SK-N-SH (cell line): Measurements from ENCODE around the gene ACD. TPM values are rescaled to one million over a fixed set of nuclear protein-coding genes. Genes with fewer than 3 reads are reported as not detected.
A peak's percentile ranks its signal among the peaks of the same experiment; 100 is the strongest.

ENCODE experiments used
- CTCF ChIA-PET: fragments of 300-600, 350-600 bp; formaldehyde crosslinking; extraction: SDS; loops from one replicate; lab custom pipeline; 2021; lab: Yijun Ruan, JAX
- POLR2A ChIA-PET: fragments of 350-600 bp; sonication (Branson Sonifier 250); formaldehyde crosslinking; extraction: SDS; loops from one replicate; lab custom pipeline; 2020; ENCODE audit warnings: antibody characterized with exemption, inconsistent platforms; lab: Yijun Ruan, JAX
- DNase-seq: peaks from one replicate; pipeline ENCODE4 v3.0.0; 2012
- H2AFZ ChIP-seq: fragments of 200-600 bp; sonication (generic); 2 replicates; pipeline ENCODE4 v1.8.1; 2016; ENCODE audit warnings: antibody characterized with exemption, mild to moderate bottlenecking, low read depth
- H3F3A ChIP-seq: fragments of 200-600 bp; sonication (generic); replicated peaks from 2 replicates; pipeline ENCODE3; 2016; ENCODE audit warnings: antibody characterized with exemption, mild to moderate bottlenecking; ENCODE audit not compliant: insufficient read depth
- H3K27ac ChIP-seq, 2 experiments: fragments of 200-500 bp in 1 of 2; fragments of 200-600 bp in 1 of 2; sonication (Bioruptor generic) in 1 of 2; sonication (generic), shearing (Covaris generic) in 1 of 2; 2 replicates each; pipeline versions ENCODE4 v1.5.1 to v1.6.1; 2014 to 2016; ENCODE audit warnings: low read depth in 2 of 2, inconsistent platforms in 1 of 2, low read length in 1 of 2, mild to moderate bottlenecking in 1 of 2, mixed read lengths in 1 of 2
- H3K27me3 ChIP-seq: fragments of 200-600 bp; sonication (generic), shearing (Covaris generic); 2 replicates; pipeline ENCODE4 v1.6.1; 2016; ENCODE audit warnings: mixed run types; ENCODE audit not compliant: insufficient read depth
- H3K36me3 ChIP-seq, 2 experiments: fragments of 200-500 bp in 1 of 2; fragments of 200-600 bp in 1 of 2; sonication (Bioruptor generic) in 1 of 2; sonication (generic) in 1 of 2; replicated peaks in 1 of 2; 2 replicates each; pipeline versions ENCODE3 to v1.5.1; 2014 to 2016; ENCODE audit warnings: low read length in 1 of 2, mild to moderate bottlenecking in 1 of 2; ENCODE audit not compliant: insufficient read depth in 2 of 2, control insufficient read depth in 1 of 2
- H3K4me1 ChIP-seq, 2 experiments: fragments of 200-500 bp in 1 of 2; fragments of 200-600 bp in 1 of 2; sonication (Bioruptor generic) in 1 of 2; sonication (generic), shearing (Covaris generic) in 1 of 2; 2 replicates each; pipeline versions ENCODE4 v1.5.1 to v1.6.1; 2014 to 2016; ENCODE audit warnings: low read depth in 1 of 2, low read length in 1 of 2, mixed run types in 1 of 2; ENCODE audit not compliant: insufficient read depth in 2 of 2, control insufficient read depth in 1 of 2
- H3K4me2 ChIP-seq: fragments of 200-600 bp; sonication (generic), shearing (Covaris generic); 2 replicates; pipeline ENCODE4 v1.6.1; 2017; ENCODE audit warnings: mixed run types
- H3K4me3 ChIP-seq, 2 experiments: fragments of 200-500 bp in 1 of 2; fragments of 200-600 bp in 1 of 2; sonication (Bioruptor generic) in 1 of 2; sonication (generic), shearing (Covaris generic) in 1 of 2; 2 replicates each; pipeline versions ENCODE4 v1.5.1 to v1.8.1; 2014 to 2016; ENCODE audit warnings: low read depth in 2 of 2, inconsistent platforms in 1 of 2, low read length in 1 of 2, mild to moderate bottlenecking in 1 of 2, mixed read lengths in 1 of 2, moderate library complexity in 1 of 2
- H3K79me2 ChIP-seq: fragments of 200-600 bp; sonication (generic); 2 replicates; pipeline ENCODE4 v1.8.1; 2017; ENCODE audit warnings: mild to moderate bottlenecking; ENCODE audit not compliant: insufficient read depth
- H3K9ac ChIP-seq: fragments of 200-600 bp; sonication (generic); 2 replicates; pipeline ENCODE4 v1.6.1; 2017; ENCODE audit warnings: mixed run types
- H3K9me2 ChIP-seq: fragments of 200-600 bp; sonication (generic); 2 replicates; pipeline ENCODE4 v1.6.1; 2017; ENCODE audit warnings: mixed run types
- H3K9me3 ChIP-seq: fragments of 200-600 bp; sonication (generic); 2 replicates; pipeline ENCODE4 v1.6.1; 2017; ENCODE audit warnings: mixed run types, mild to moderate bottlenecking, moderate library complexity
- H4K20me1 ChIP-seq: fragments of 200-600 bp; sonication (generic); 2 replicates; pipeline ENCODE4 v1.6.1; 2017; ENCODE audit warnings: mild to moderate bottlenecking, mixed run types; ENCODE audit not compliant: insufficient read depth
- EP300 ChIP-seq, 2 experiments: IDR thresholded peaks; 2 replicates each; pipeline versions ENCODE4 v1.4.0 to v1.6.1; 2012; ENCODE audit warnings: borderline replicate concordance in 1 of 2, low read depth in 1 of 2, low read length in 1 of 2
- EZH2phosphoT487 ChIP-seq: fragments of 200-600 bp; sonication (generic); IDR thresholded peaks from 2 replicates; pipeline ENCODE4 v1.6.1; 2017; ENCODE audit warnings: low read depth, mixed run types, mild to moderate bottlenecking, antibody characterized with exemption, moderate library complexity, borderline replicate concordance
- FOXJ3 ChIP-seq: sonication (generic); formaldehyde crosslinking; IDR thresholded peaks from 2 replicates; pipeline ENCODE4 v1.5.1; 2020; ENCODE audit warnings: mild to moderate bottlenecking, missing genetic modification reagents
- FOXM1 ChIP-seq: IDR thresholded peaks from 2 replicates; pipeline ENCODE4 v1.4.0; 2012; ENCODE audit warnings: low read depth, mild to moderate bottlenecking
- GABPA ChIP-seq: IDR thresholded peaks from 2 replicates; pipeline ENCODE4 v1.4.0; 2012; ENCODE audit warnings: low read depth, mild to moderate bottlenecking
- IRF3 ChIP-seq: fragments of 150-350 bp; IDR thresholded peaks from 2 replicates; pipeline ENCODE4 v1.6.1; 2016; ENCODE audit warnings: mild to moderate bottlenecking, low read depth, low read length
- NFIC ChIP-seq: IDR thresholded peaks from 2 replicates; pipeline ENCODE4 v1.4.0; 2012; ENCODE audit warnings: borderline replicate concordance
- NRF1 ChIP-seq: IDR thresholded peaks from 2 replicates; pipeline ENCODE4 v1.6.1; 2012; ENCODE audit warnings: low read depth, mild to moderate bottlenecking, low read length
- PBX3 ChIP-seq: IDR thresholded peaks from 2 replicates; pipeline ENCODE4; 2012
- RAD21 ChIP-seq: IDR thresholded peaks from 2 replicates; pipeline ENCODE4 v1.6.1; 2012; ENCODE audit warnings: mild to moderate bottlenecking, low read length
- SIN3A ChIP-seq: IDR thresholded peaks from 2 replicates; pipeline ENCODE4 v1.6.1; 2012; ENCODE audit warnings: low read depth, mild to moderate bottlenecking, low read length, moderate library complexity, borderline replicate concordance
- TAF1 ChIP-seq: IDR thresholded peaks from 2 replicates; pipeline ENCODE4 v1.6.1; 2012; ENCODE audit warnings: low read depth, mild to moderate bottlenecking, low read length, moderate library complexity, borderline replicate concordance
- TCF12 ChIP-seq: IDR thresholded peaks from 2 replicates; pipeline ENCODE4 v1.4.0; 2012
- TEAD4 ChIP-seq: IDR thresholded peaks from 2 replicates; pipeline ENCODE4 v1.4.0; 2012; ENCODE audit warnings: mild to moderate bottlenecking, borderline replicate concordance; ENCODE audit not compliant: insufficient read depth
- YY1 ChIP-seq: IDR thresholded peaks from 2 replicates; pipeline ENCODE4 v1.4.0; 2012; ENCODE audit warnings: low read depth, mild to moderate bottlenecking
- WGBS: methylation state at CpG from one replicate; pipeline ENCODE4 v1.1.6; 2017; ENCODE audit warnings: low lambda C conversion rate; 5-methylcytosine and 5-hydroxymethylcytosine counted together
- polyA plus RNA-seq, 3 experiments: library from polyadenylated mRNA; depleted of rRNA; stranded (reverse); fragments of >200 nt; gene quantifications; 2 replicates each; pipeline ENCODE4 v1.2.3, GENCODE V29; 2012

Gene ACD
- polyA plus RNA-seq, 1 of the 3 experiments (the other 2 are of a cell fraction), result 37.8 TPM

- TF ChIP-seq IRF3 (no peak), TAF1 (no peak), YY1 (no peak), TEAD4 (no peak), GABPA (peak; percentile 48; the same call in 1 of the 2 replicates), PBX3 (no peak), TCF12 (no peak)
Observed at GRCh38 chr16:67660564-67661028, 536 bp upstream of the ACD start, which contains the start of gene PARD6A (continued).

DNA sequence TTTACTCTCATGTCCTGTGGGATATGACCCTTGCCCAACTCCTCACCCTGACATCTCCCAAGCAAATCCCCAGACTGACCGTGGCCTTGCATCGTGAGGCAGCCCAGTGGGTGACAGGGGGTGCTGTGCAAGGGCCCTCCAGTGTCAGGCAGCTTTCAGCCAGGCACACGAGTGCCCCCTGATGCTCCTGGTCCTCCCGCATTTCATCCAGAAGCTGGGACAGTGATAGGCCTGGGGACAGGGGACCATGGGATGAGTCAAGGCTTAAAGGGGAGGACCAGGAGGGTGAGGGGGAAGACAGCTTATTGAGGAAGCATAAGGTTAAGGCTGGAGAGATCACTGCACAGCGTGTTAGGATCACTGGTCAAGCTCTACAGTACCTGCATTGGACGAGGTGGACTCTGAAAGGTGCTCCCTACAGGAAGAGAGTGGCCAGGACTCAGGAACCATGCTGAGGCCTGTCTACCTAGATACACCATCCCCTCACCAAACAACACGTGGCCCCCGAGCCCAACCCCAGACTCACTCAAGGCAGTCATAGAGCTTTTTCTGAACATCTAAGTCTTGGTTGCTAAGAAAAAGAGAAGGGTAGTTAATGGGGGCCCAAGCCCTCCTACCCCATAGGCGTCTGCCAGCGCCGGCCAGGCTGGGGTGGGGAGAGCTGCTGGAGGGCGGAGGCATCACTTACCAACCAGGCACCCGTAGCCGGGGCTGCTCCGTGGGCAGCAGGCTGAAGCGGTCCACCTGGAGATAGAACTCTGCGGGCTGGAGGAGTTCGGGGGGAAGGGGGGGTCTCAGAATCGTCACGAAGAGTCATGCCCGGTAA is 998 bp downstream of the ACD start:
- Histone ChIP-seq H3K9ac (peak overlapping the region; percentile 82), H3K27me3 (no peaks in the 10 kb centered on the region), H3K79me2 (peaks cover 17% of the 10 kb centered on the region), H4K20me1 (0 out of 2 replicates have a peak, but pooled peaks cover 3% of the 10 kb centered on the region), H3K9me3 (no peaks in the 10 kb centered on the region)
- 60% methylated on average over 11 of the region's 21 CpGs for WGBS
- POLR2A ChIA-PET, result interaction anchor here (1.4 kb wide), 1 partner anchor 12 kb away, joined by 6 read pairs; no protein-coding TSS in a partner anchor
- TF ChIP-seq EP300 (IDR thresholded peaks at IDR 0.05; ENCODE audit: borderline replicate concordance in 1 of 2, low read depth in 1 of 2, low read length in 1 of 2), result no peak
- TF ChIP-seq TCF12, result no peak
- TF ChIP-seq FOXM1, result no peak
- TF ChIP-seq RAD21, result no peak
- TF ChIP-seq NRF1, result no peak
- no peak for TF ChIP-seq EZH2phosphoT487
- TF ChIP-seq SIN3A, result no peak
- no peak for TF ChIP-seq FOXJ3 (CRISPR knock-in tag)
- no peak for TF ChIP-seq NFIC
- TF ChIP-seq PBX3, result no peak
- no peak for TF ChIP-seq TAF1
- TF ChIP-seq, all 33 proteins: peak for 0
- Histone ChIP-seq H3K36me3 (peaks cover 0 to 26% of the 10 kb centered on the region in 2 experiments), H3K9me2 (no peaks in the 10 kb centered on the region), H3K27ac (peak overlapping the region in 1 of 2 experiments; percentile 16; a peak in 2 of 4 replicates), H3K4me1 (peaks cover 0 to 27% of the 10 kb centered on the region in 2 experiments; a peak in 1 of 4 replicates), H3K4me2 (peak overlapping the region; percentile 93), H3K4me3 (peak overlapping the region; percentile 87 to 97), H2AFZ (peak overlapping the region; percentile 81; the same call in 1 of the 2 replicates), H3F3A (peaks cover 15% of the 10 kb centered on the region)
- DNase-seq, result no peak
- CTCF ChIA-PET, result interaction anchor here (0.6 to 18.3 kb wide), 12 partner anchors 9 to 165 kb away, joined by 3 to 246 read pairs (median 7); partner anchors contain the start of genes CARMIL2 and CTCF
